SK-N-DZ (cell line): Measurements from ENCODE around the gene CFAP54.
"Not testable (repeated sequence)": the region's sequence is repeated elsewhere in the genome, so short reads cannot be mapped to it uniquely, and the experiment has no call there.

ENCODE experiments used
- DNase-seq: peaks from one replicate; pipeline ENCODE4 v3.0.0-alpha.2; 2015; ENCODE audit warnings: low spot score

The CFAP54 gene

DNA sequence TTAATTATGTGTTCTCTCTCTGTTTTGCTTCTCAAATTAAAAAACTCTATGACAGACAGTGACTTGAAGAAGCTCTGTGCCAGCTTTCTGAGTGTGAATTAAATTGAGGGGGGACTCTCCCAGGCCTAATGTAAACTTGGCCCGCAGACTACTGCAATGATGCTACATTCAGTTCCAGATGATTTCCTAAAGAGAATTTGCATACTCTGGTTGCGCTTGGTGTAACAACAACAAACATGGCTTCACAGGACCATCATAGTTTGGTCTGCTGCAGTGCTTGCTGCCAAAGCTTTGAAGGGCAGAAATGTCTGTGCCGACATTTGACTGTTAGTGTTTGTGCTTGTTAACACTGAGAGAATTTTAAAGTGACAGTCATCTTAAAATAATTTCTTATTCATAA, 25.0 kb downstream of the CFAP54 start:
- no peak for DNase-seq

DNA sequence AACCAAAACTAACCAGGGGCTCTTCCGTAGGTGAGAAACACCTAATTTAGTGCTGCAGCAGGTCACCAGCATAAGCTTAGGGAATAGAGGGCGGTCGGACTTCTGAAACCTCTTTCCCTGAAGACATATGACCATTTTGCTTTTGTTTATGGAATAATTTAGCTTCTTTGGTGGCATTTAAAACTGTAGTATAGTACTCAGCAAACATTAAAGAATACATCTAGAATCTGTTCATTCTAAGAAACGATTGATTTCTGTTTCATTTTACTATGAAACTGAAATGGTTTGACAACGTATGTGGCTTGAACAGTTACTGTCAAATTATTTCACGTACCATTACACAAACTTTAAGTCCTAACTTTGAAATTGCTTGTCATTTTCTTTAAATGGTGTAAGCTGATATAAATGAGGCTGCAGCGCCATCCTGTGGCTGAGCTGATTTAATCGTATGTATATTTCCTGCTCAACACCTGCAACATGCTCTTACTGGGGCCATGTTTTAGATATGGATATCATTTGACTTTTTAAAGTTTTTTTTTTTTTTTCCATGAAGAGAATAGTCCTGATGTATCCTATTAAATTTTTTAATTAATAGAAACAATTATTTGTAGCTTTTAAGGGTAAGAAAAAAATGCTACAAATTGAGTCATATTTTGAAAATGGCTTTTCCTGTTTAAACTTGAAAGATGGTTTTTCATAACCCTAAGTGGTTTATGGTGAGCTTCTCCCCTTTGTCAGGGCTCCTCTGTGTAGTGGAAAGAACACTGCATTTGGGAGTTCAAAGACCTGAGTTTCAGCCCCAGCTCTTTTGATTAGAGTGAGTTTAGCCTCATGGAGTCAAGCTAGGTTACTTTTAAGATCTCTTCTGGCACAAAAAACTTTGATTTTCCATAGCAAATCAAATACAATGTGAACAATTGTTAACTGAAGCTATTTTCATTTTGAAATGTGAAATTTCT, 27.4 kb downstream of the CFAP54 start:
- DNase-seq, result peak; percentile 34

- no peak for DNase-seq
These were observed 31.4 kb downstream of the CFAP54 start for GRCh38 chr12:96520767-96521166.

DNA sequence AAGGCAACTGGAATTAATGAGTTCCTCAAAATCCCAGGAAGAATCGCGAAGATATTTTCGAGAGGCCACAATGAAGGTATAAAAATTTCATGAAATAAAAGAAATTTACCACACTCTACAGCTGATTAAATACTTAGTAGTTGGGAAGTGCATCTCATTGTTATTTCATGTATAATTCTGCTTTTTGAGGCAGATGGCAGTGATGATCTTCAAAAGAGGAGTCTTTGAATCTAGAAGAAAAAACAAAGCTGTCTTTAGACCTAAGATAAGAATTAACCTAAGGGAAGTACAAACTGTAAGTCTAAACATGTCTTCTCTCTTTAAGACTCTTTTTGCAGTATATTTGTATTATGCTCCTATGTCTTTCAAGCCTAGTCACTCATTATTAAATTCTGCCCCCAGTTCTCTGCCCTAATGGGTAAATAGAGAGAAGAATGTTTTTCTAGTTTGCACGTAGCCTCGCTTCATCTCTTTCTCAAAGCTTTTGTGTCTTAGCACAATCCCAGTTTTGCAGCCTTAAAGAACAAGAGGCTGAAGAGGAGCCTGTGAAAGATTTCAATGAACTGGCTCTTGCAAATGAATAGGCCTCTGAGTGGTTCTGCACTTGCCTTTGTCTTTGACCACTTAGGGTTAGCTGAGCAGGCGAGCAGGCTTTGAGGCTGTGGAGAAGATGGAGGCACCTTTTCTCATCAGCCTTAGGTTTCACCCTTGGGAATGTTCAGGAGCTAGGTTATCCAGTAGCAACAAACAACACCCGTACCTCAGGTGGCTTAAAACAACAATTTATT, 32.7 kb downstream of the CFAP54 start:
- DNase-seq, result no peak

DNA sequence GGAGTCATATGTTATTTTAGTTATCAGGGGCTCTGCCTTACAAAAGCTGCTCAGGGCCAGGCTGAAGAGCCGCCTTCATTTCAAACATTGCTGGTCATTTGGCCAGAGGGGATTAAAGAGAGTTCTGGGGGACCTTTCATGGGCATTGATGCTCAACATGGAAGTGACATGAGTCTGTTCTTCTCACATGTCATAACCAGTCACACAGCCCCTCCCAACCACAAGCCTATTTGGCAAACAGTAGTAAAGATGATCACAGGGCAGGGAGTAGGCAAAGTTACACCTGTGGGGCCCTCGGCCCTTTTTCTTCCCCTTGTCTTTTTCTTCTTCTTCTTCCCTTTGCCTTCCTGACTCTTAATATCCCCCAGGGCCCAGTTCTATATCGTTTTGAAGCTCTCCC, 33.3 kb downstream of the CFAP54 start:
- DNase-seq, result no peak

DNA sequence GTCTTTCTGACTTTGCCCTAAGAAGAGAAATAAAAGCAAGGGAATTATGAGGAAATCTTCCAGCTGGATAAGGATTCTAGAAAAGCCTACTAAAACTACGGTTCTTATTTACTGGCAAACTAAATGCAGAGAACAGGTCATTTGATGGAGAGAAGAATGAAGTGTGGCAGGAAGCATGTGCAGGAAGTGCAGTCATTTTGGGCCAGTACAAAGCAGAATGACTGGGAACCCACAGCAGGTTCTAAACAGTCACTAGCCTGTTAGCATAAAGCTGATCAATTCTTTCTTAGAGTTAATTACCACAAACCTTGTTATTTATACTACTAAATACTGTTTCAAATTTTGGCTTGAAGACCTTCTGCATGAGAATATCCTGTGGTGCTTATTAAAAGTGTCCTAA, 36.7 kb downstream of the CFAP54 start:
- DNase-seq, result no peak

DNA sequence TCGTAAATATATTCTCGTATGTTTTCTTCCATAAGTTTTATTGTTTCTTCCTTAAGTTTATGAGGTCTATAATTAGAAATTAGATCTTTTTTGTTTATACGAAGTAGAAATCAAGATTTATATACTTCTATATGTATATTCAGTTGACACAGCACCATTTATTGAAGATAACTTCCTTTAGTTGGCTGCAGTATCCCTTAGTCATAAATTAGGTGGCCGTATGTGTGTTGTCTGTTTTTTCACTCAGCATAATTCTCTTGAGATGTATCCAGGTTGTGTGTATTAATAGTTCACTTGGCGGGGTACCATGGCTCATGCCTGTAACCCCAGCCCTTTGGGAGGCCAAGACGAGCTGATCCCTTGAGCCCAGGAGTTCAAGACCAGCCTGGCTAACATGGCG, 40.5 kb downstream of the CFAP54 start:
- no peak for DNase-seq

DNA sequence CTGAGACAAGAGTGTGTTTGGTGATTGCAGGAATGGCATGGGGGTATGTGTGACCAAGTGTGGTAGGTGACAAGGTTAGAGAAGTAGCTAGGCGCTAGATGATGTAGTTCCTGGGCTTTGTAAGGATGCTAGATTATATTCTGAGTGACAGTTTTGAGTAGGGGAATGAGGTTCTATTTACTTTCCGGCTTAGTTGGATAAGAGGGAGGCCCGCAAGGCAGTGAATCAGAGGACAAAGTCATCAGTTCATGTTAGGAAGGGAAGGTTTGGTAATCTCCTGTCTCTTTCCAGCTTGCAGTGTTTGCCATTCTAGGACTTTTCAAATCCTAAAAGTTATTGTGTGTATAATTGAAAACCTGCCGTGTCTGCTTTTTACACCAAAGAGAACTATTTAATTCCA, 45.0 kb downstream of the CFAP54 start:
- no peak for DNase-seq

- DNase-seq, result no peak
These were observed 59.0 kb downstream of the CFAP54 start for GRCh38 chr12:96548384-96548783.

GRCh38 chr12:96549341-96549740, 60.0 kb downstream of the CFAP54 start:
- DNase-seq, result no peak

- DNase-seq, result no peak
These were observed 81.2 kb downstream of the CFAP54 start for GRCh38 chr12:96570579-96570978.

DNA sequence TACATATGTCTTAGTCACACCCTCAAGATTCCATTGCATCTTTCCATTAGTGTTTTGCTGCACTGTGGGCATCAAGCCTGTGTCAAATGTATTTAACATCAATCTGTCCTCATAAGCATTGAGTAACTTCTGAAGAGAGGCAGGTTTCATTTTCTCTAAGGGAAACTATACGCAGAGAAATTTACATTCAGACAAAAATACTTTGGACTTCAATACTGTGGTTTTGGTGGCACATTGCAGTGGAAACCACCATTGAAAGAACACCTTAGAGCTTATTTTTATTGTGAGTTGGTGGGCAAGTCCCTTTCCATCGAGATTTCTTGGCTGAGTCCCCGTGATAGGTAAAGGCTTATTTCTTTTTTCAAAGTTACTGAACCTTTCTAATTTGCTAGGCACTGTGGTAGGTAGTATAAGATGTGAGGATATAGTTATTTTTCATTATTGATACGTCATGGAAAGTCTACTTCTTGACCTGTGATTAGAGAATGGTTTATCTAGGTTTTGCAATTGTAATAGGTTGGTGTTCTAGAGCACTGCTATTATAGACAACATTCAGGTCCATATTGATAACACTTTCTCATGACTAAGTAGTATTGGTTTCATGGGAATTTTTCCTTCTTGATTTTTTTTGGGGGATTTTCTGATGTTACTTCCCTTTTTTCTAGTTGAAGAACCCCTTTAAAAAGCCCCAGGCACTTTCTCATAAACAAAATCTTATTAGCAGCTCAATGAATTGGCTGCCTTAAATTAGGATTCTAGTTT, 81.9 kb downstream of the CFAP54 start:
- no peak for DNase-seq

DNA sequence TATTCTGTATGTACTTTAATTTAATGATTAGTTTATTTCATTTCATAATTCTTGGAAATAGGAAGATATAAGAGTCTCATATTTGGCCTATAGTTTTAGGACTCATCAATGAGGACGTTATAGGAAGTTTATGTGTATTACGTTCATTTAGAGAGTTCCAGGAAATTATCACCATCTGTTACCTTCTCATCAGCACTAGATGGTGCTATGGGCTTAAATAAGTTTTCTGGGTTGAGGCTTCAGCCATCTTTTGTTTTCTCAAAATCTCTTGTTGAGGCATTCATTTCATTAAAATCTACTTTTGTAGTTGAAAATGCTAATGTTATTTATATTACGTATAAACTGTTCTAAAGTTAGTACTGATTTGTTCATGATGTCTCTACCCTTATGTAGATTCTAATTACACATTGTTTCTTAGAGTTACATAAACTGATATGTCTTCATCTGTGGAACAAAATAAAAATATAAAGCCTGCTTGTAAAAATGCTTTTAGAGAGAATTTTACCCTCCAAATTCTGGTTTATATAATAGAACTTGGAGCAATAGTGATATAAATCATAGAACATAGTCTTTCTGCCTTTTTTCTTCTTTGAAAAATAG, 89.2 kb downstream of the CFAP54 start:
- DNase-seq, result peak; percentile 47

DNA sequence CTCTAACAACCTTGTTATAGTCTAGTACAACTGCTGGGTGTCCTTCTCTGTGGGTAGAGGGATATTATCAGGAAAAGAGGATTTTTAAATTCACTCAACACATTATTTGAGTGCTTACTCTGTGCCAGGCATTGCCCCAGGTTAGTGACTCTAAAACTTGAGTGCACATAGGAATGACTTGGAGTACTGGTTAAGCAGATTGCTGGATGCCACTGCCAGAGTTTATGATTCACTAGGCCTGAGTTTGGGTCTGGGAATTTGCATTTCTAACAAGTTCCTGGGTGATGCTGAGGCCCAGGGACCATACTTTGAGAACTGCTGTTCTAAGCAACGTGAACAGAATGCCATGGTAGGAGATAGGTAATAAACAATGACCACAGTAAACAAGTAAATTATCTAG, 96.6 kb downstream of the CFAP54 start:
- DNase-seq, result no peak

DNA sequence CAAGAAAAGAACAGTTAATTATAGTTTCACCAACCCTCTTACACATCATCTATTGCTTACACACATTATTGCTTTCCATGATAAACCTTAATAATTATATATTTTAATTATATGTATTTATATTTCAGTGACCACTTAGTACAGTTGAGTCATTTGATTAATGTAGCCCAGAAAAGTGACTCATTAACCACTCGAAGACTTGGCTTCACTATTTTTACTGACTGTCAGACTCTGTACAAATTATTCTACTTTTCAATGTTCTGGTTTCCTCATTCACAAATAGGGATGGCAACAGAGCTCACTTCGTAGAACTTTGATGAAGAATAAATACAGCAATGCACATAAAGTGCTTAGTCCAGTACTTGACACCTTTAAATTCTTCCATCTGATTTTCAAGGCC, 98.3 kb downstream of the CFAP54 start:
- no peak for DNase-seq

GRCh38 chr12:96590970-96591369, 101.6 kb downstream of the CFAP54 start:
- no peak for DNase-seq

DNA sequence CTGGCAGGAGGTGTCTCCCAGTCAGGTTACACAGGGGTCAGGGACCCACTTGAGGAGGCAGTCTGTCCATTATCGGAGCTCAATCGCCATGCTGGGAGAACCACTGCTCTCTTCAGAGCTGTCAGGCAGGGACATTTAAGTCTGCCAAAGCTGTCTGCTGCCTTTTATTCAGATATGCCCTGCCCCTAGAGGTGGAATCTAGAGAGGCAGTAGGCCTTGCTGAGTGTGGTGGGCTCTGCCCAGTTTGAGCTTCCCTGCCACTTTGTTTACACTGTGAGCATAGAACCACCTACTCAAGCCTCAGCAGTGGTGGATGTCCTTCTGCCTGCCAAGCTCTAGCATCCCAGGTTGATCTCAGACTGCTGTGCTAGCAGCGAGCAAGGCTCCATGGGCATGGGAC, 115.0 kb downstream of the CFAP54 start:
- not testable (repeated sequence) for DNase-seq

DNA sequence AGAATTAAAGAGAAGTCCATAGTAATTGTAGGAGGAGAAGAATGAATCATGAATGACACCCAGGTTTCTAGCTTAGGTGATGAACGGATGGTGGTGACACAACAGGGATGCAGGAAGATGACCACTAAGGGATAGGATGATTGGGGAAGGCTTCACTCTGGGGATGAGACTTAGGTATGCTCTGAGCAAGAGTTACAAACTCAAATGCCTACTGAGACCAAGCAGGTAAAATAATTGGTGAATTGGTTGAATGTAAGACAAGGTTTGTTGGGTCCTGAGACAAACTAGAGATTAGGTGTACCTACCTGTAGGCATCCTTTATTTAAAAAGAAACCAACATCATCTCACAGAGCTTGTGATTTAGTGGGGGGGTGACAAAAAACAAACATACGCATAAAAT, 116.3 kb downstream of the CFAP54 start:
- no peak for DNase-seq

DNA sequence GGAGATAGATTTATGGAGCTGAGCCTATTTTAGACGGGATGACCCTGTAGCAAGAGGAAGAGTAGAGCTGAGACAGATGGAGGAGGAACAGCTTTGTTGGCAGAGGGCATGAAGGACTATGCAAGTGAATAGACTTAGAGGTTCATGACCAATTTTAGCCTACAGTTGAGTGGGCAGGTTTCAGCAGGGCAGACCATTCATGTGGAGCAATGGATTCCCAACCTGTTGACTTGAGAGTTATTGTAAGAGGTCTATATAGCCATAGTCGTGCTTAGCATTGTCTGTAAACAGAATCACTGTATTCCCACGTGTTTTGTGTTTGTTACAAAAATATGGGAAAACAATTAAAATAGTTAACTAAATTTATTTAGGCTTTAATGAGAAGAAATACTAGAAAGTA, 116.8 kb downstream of the CFAP54 start:
- no peak for DNase-seq

GRCh38 chr12:96606644-96607043, 117.3 kb downstream of the CFAP54 start:
- DNase-seq, result no peak

GRCh38 chr12:96617178-96617577, 127.8 kb downstream of the CFAP54 start:
- DNase-seq, result no peak

DNA sequence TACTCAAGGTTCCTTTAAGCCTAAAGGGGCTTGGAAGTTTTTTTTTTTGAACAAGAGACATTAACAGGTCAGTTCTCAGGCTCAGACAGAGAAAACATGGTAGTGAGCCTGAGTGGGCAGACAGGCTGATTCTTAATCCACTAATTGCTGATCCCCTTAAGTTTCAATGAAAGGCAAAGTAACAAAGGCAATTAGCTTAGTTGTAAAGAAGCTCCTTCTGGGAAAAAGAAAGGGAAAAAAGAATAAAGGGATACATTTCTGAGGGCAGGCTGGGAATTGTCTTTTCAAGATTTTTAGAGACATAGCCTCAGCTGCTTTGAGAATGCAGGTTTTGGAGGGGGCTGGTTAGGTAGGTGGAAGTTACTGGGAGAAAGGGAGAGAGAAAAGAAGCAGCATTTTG, 133.8 kb downstream of the CFAP54 start:
- no peak for DNase-seq
